Spleen (tissue), 11 donors: ENCODE measurements around the gene NCOR1. TPM values are rescaled to one million over a fixed set of nuclear protein-coding genes. Genes with fewer than 3 reads are reported as not detected.

Experiments
- DNase-seq: peaks from one replicate; pipeline ENCODE4 v3.0.0-alpha.2; 2020
- H3K27ac ChIP-seq, 8 donors: fragments of 200-600 bp; sonication (generic) in 7 of 8; 1 replicate in 4 of 8; 2 replicates in 4 of 8; pipeline versions ENCODE4 v1.5.0 to v1.8.0; 2016 to 2021; ENCODE audit warnings: inconsistent platforms in 4 of 8, mild to moderate bottlenecking in 4 of 8, moderate library complexity in 1 of 8
- H3K27me3 ChIP-seq, 7 donors: fragments of 200-600 bp; sonication (generic) in 6 of 7; replicated peaks in 1 of 7; 1 replicate in 4 of 7; 2 replicates in 3 of 7; pipeline versions ENCODE4 v1.5.0 to v1.8.0; 2016 to 2021; ENCODE audit warnings: inconsistent platforms in 3 of 7, mild to moderate bottlenecking in 1 of 7
- H3K36me3 ChIP-seq, 6 donors: fragments of 200-600 bp; sonication (generic) in 5 of 6; 1 replicate in 4 of 6; 2 replicates in 2 of 6; pipeline versions ENCODE4 v1.5.0 to v1.8.0; 2016 to 2021; ENCODE audit warnings: inconsistent platforms in 2 of 6
- H3K4me1 ChIP-seq, 6 donors: fragments of 200-600 bp; sonication (generic) in 5 of 6; 1 replicate in 3 of 6; 2 replicates in 3 of 6; pipeline versions ENCODE4 v1.5.0 to v1.8.0; 2016 to 2021; ENCODE audit warnings: inconsistent platforms in 3 of 6
- H3K4me3 ChIP-seq, 8 donors: fragments of 200-600 bp; sonication (generic) in 7 of 8; 1 replicate in 4 of 8; 2 replicates in 4 of 8; pipeline versions ENCODE4 v1.5.0 to v1.8.0; 2016 to 2021; ENCODE audit warnings: inconsistent platforms in 4 of 8, mild to moderate bottlenecking in 4 of 8, moderate library complexity in 2 of 8
- H3K9me3 ChIP-seq, 8 donors: fragments of 200-600 bp; sonication (generic) in 7 of 8; 1 replicate in 4 of 8; 2 replicates in 4 of 8; pipeline versions ENCODE4 v1.5.0 to v1.8.0; 2016 to 2021; ENCODE audit warnings: inconsistent platforms in 4 of 8
- CTCF ChIP-seq, 11 experiments: fragments of 200-600 bp in 7 of 11; fragments of 450-650 bp in 4 of 11; sonication (generic) in 4 of 11; IDR thresholded peaks in 8 of 11; conservative IDR thresholded peaks in 3 of 11; 1 replicate in 7 of 11; 2 replicates in 4 of 11; pipeline versions ENCODE4 v1.4.0 to v1.8.0; 2016 to 2021; ENCODE audit warnings: antibody characterized with exemption in 11 of 11, inconsistent platforms in 4 of 11, mild to moderate bottlenecking in 1 of 11
- POLR2A ChIP-seq, 3 donors: fragments of 450-650 bp; IDR thresholded peaks; one replicate each; pipeline ENCODE4 v1.5.1; 2017; ENCODE audit warnings: antibody characterized with exemption in 3 of 3, mild to moderate bottlenecking in 1 of 3
- POLR2AphosphoS5 ChIP-seq, 3 donors: sonication (generic); formaldehyde crosslinking; IDR thresholded peaks; one replicate each; pipeline ENCODE4 v1.5.1; 2017; ENCODE audit warnings: antibody characterized with exemption in 3 of 3
- WGBS, 5 donors: extraction: QIAGEN DNeasy Blood & Tissue Kit in 3 of 5; methylation state at CpG; one replicate each; pipeline versions ENCODE4 v1.1.5 to v1.1.7; 2013 to 2018; 5-methylcytosine and 5-hydroxymethylcytosine counted together
- intact Hi-C: fragments of 100-400 bp; cut with DNase I; formaldehyde crosslinking; loops from one replicate; pipeline ENCODE4 v1.15.0; 2023; ENCODE audit warnings: low total_unique reads
- polyA plus RNA-seq, 3 donors: library from polyadenylated mRNA; stranded (reverse); fragments of 200-250 nt; gene quantifications; one replicate each; pipeline ENCODE4 v1.2.1, GENCODE V29; 2013
- total RNA-seq, 7 donors: library from RNA; depleted of rRNA in 3 of 7; stranded (reverse); fragments of >200 nt in 3 of 7; fragmentation: NEBNext Ultra II Directional in 4 of 7; extraction: Animal tissue kit (Norgen Biotek cat#: 25700) in 4 of 7; gene quantifications; one replicate each; pipeline versions ENCODE4 v1.1.0 to v1.2.1, GENCODE V29; 2016 to 2021
- donor health status: healthy with polysubstance abuse.
- donor health status: DM: no; HTN: no; CAD: no; lungs with moderate emphysema.
- donor health status: DM: no; HTN: no; CAD: no.
- donor health status: Bipolar disorder and iron deficiency.
- donor health status: healthy.
- donor health status: DM: no; HTN: no; CAD: no.
- donor health status: DM: yes; HTN: yes; CAD: no.

NCOR1 gene
- total and polyA plus RNA-seq, 10 donors = 28.4 to 250 (median 140) TPM

GRCh38 chr17:16083223-16083622 lies 132.1 kb downstream of the NCOR1 start:
- Histone ChIP-seq H3K36me3 (peaks cover 3 to 90% (median 52%) of the 10 kb centered on the region in 6 donors), H3K27me3 (no peaks in the 10 kb centered on the region), H3K4me3 (no peak overlapping the region), H3K27ac (no peak overlapping the region), H3K9me3 (no peaks in the 10 kb centered on the region), H3K4me1 (peaks cover 0 to 9% (median 0%) of the 10 kb centered on the region in 6 donors)
- intact Hi-C loops = no loop called here
- no peak for DNase-seq
- TF ChIP-seq POLR2A (IDR thresholded peaks at IDR 0.05) = no peak
- TF ChIP-seq CTCF (IDR thresholded peaks at IDR 0.05 in 8 of 11, conservative IDR thresholded peaks at IDR 0.05 in 3 of 11) = no peak
- TF ChIP-seq POLR2AphosphoS5 (IDR thresholded peaks at IDR 0.05) = no peak
- WGBS, 5 donors = 97 to 100% (median 98%) methylated on average over 3 of the region's 3 CpGs

GRCh38 chr17:16081507-16082087 lies 133.7 kb downstream of the NCOR1 start:
- WGBS, 5 donors = 89 to 100% (median 98%) methylated on average over 1 of the region's 1 CpG
- DNase-seq = no peak
- peaks cover 0 to 9% (median 0%) of the 10 kb centered on the region in 6 donors for H3K4me1 ChIP-seq
- TF ChIP-seq POLR2AphosphoS5 (IDR thresholded peaks at IDR 0.05) (no peak), POLR2A (IDR thresholded peaks at IDR 0.05) (no peak), CTCF (IDR thresholded peaks at IDR 0.05 in 8 of 11, conservative IDR thresholded peaks at IDR 0.05 in 3 of 11) (no peak)
- H3K36me3 ChIP-seq = peaks cover 3 to 95% (median 61%) of the 10 kb centered on the region in 6 donors
- no peaks in the 10 kb centered on the region for H3K9me3 ChIP-seq
- intact Hi-C loops = no loop called here
- no peak overlapping the region for H3K27ac ChIP-seq
- H3K27me3 ChIP-seq = no peaks in the 10 kb centered on the region
- no peak overlapping the region for H3K4me3 ChIP-seq

GRCh38 chr17:16080366-16080765 lies 135.0 kb downstream of the NCOR1 start:
- intact Hi-C loops = no loop called here
- peaks cover 3 to 95% (median 63%) of the 10 kb centered on the region in 6 donors for H3K36me3 ChIP-seq
- no peaks in the 10 kb centered on the region for H3K9me3 ChIP-seq
- H3K4me1 ChIP-seq = peaks cover 0 to 2% (median 0%) of the 10 kb centered on the region in 6 donors
- WGBS, 5 donors = 95 to 98% (median 97%) methylated on average over 4 of the region's 4 CpGs
- no peak for DNase-seq
- TF ChIP-seq POLR2AphosphoS5 (IDR thresholded peaks at IDR 0.05) (no peak), CTCF (IDR thresholded peaks at IDR 0.05 in 8 of 11, conservative IDR thresholded peaks at IDR 0.05 in 3 of 11) (no peak), POLR2A (IDR thresholded peaks at IDR 0.05) (no peak)
- no peak overlapping the region for H3K27ac ChIP-seq
- no peaks in the 10 kb centered on the region for H3K27me3 ChIP-seq
- no peak overlapping the region for H3K4me3 ChIP-seq

- Histone ChIP-seq H3K4me3 (no peak overlapping the region), H3K36me3 (peaks cover 5 to 98% (median 89%) of the 10 kb centered on the region in 6 donors), H3K27me3 (no peaks in the 10 kb centered on the region), H3K9me3 (no peaks in the 10 kb centered on the region), H3K27ac (no peak overlapping the region), H3K4me1 (no peaks in the 10 kb centered on the region)
- DNase-seq = no peak
- WGBS, 5 donors = 95 to 97% (median 96%) methylated on average over 5 of the region's 5 CpGs
- intact Hi-C loops = no loop called here
- TF ChIP-seq POLR2AphosphoS5 (IDR thresholded peaks at IDR 0.05) (no peak), CTCF (IDR thresholded peaks at IDR 0.05 in 8 of 11, conservative IDR thresholded peaks at IDR 0.05 in 3 of 11) (no peak), POLR2A (IDR thresholded peaks at IDR 0.05) (no peak)
These were observed 139.4 kb downstream of the NCOR1 start for GRCh38 chr17:16075949-16076348.
